Epidermal melanocyte (primary cell): Measurements from ENCODE around the gene LAMA2.

ENCODE experiments used
- DNase-seq: peaks from one replicate; pipeline ENCODE4 v3.0.0; 2011; ENCODE audit warnings: low spot score; ENCODE audit not compliant: insufficient read length

Gene LAMA2

DNA sequence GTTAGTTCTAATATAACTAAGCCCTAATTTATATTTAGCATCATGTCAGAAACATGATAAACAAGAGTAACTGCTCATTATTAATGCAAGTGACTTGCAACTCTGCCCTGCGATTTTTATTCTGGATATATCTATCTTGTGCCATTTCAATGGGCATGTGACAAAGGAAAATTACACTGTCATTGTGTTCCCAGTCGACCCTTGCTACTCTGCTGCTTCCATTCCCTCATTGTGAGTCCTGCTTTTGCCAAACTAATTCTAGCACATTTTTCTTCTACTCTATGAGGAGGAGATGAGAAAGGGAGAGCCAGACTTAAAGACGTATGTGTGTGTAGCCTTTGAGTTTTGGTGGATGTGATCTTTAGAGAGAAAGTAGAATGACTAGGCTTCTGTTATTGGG, 551.2 kb downstream of the LAMA2 start:
- DNase-seq: no peak

DNA sequence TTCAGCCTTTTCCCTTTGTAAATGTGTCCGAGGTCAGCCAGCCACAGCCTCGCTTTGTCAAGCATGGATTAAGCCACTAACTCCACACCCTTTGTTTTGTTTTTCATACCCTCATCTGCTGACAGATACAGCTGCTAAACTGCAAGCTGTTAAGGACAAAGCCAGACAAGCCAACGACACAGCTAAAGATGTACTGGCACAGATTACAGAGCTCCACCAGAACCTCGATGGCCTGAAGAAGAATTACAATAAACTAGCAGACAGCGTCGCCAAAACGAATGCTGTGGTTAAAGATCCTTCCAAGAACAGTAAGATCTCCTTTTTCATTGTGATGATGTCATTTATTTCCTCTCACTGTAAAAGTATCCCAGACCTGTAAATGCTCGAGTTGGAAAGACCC, 557.8 kb downstream of the LAMA2 start:
- no peak for DNase-seq

DNA sequence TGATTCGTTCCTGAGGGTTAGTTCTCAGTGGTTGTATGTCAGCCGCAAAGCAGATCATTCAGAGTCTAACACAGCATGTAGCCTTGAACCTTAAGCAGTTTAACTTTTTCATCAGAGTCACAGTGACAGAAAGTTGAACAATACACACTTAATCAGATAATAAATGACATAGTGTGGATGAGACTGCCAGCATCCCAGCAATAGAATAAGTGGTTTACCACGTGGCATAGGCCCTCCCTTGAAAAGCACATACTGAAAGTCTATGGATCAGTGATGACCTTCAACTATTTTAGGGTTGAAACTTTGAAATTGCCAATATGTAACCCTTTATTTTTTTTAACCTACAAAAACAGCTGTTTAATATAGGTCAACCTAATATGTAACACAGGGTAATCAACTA, 561.7 kb downstream of the LAMA2 start:
- DNase-seq: no peak

DNA sequence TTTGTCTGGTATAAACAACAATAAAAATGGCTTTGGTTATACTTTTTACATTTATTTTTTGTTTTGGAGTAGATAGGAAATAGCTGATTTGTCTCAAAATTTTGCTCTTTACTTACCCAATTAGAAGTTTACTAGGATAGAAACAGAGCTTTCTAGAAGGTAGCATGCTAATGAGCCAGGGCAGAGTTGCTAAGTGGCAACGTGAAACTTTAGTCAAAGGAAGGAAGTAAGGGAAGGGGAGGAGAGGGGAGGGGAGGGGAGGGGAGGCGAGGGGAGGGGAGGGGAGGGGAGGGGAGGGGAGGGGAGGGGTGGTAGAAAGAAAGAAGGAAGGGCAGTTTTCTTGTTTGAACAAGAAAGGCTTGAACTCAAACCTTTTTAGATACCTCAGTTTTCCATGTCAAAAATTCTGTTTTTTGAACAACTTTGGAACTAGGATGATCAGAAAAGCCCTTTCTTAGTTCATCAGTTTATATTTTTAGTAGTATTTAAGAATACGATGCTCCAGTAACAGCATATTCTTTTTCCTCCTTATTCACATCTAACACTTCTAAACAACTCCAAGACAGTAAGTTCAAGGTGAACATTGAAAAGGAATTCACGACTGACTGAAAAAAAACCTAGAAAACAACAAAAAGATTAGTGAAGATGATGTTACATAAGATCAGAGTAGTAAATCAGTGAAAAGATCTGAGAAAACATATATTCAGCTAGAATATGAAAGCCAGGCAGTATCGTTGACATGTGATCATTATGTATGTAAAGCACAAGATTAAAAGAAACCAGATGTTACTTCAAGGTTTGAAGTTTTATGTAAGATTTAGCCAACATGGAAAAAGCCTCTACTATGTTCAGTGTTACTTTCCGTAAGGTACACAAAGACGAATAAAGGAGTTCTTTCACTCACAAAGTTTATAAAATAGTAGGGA, 563.6 kb downstream of the LAMA2 start:
- DNase-seq: no peak

DNA sequence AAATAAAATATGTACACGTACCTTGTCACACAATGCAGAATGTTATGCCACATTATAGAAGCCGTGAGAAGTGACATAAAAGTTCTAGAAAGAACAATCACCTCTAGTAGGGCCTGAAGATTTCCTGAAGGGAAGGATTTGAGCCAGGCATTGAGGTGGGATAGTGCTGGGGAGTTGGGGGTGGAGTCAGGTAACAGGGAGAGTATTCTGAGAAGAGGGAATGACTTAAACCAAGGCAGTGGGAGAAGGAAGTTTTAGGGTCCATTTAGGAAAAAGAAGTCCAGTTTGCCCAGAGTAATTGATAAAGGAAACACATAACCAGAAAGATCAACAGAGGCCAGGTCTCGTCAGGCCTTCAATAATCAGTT, 564.2 kb downstream of the LAMA2 start:
- DNase-seq: no peak

DNA sequence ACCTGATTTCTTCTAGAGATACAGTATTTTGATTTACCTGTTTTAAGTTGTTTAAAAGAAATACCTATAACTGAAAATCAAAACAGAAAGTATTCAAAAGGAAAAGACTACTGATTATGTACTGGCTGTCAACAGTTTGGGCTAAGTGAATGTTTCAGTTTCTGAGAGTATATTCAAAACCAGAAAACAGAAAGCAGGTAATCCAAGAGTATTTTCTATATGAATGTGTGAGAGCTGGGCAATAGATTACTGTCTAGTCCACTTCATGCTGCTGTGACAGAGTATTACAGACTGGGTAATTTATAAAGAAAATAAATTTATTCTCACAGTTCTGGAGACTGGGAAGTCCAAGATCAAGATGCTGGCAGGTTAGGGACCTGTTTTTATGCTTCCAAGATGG, 566.0 kb downstream of the LAMA2 start:
- DNase-seq: no peak

DNA sequence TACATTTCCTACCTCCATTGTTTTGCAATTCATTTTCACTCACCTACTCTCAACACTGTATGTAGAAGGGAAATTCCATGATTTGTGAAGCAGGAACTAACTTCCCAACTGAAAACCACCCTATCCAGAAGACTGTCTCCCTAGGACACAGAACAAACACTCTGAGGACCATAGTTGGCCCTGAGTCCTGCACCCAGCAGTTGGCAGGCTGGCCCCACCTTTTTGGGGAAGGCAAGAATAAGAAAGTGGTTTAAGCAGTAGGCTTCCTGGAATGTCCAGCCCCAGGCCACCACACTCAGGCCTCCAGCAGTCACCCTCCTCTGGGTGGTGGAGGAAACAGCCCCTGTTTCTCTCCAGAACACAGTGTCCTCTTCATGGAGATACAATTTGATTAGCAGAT, 568.2 kb downstream of the LAMA2 start:
- DNase-seq: no peak

DNA sequence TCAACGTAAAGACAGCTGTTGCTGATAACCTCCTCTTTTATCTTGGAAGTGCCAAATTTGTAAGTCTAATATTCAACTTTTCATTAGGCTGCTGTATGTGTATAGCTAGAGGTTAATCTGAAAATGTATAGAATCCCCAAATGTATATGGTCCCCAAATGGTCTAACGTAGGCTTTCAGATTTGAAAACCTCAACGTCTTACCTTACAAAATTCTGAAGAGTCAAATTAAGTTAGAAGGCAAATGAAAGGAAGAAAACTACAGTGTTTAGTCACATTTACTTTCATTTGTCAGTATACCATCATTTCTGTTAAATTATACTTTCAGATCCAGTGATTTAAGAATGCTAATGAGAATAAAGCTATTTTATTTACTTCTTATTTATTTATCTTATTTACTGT, 570.1 kb downstream of the LAMA2 start:
- no peak for DNase-seq

DNA sequence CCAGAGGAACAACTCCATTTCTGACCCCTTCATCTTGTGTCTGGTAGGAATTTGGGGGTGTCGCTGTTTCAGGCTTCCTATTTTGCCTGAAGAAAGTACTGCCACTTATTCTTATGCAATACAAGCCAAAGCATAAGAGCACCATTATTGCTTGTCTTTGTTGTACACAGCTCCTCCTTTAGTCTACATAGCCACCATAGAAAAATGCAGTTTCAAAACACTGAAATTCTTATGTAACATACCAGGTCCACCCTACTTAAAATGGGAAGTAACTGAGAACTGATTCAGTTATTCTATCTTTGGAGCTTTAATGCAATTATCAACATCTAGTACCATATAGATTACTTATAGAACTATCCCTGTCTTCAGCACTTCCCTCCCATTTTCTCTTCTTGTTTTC, 571.5 kb downstream of the LAMA2 start:
- DNase-seq: no peak

DNA sequence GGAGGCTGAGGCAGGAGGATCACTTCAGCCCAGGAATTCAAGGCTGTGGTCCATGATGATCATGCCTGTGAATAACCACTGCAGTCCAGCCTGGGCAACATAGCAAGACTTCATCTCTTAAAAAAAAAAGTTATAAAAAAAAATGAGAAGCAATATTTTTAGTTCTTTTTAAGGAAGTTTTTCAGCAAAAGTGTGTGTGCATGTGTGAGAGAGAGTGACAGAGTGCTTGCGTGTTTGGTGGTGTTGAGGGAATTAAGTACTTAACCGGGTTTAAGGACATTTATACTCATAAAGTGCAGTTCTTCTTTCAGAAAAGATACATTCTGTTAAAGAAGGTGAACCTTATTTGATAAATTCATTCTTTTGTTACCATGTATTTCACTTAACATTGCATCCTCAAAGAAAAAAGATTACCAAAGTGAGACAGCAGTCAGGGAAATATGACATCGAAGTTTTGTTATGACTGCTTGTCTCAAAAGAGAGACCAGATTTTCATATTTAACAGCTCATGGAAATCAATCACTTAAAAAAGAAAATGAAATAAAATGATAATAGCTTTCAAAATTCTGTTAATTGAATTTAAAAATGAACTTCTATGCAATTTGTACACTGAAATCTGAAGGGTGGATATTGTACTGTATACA, 572.3 kb downstream of the LAMA2 start:
- DNase-seq: no peak

DNA sequence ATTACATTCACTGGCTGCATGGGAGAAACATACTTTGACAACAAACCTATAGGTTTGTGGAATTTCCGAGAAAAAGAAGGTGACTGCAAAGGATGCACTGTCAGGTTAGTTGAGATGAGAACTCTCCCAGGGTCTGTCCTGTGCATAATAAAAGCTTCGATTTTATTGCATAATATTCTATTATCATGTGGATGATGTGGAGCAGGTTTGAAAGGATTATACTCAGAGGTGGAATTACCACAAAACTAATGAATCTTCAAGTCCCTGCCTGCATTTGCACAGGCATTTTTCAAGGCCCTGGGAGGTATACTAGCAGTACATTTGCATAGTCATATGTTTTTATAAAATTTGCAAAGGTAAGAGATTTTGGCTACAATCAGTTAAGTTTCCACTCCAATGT, 577.3 kb downstream of the LAMA2 start:
- DNase-seq: no peak

DNA sequence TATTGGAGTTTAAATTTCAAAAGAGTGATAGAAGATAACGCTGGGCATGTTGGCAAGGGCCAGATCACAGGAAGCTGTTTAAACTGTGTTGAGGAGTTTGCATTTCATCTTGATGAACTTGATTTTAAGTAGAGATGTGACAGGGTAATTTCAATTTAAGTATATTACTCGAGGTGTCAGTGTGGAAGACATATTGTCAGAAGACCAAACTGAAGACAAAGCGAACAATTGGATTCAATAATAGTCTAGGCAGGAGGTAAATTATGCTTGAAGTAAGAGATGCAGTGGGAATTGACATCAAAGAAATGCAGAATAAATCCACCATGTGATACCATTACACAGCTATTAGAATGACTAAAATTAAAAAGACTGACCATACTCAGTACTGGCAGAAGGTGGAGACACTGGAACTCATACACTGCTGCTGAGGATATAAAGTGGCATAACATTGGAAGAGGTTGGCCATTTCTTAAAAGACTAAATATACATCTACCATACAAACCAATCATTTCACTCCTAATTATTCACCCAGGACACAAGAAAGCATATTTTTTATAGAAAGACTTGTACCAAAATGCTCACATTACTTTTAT, 586.2 kb downstream of the LAMA2 start:
- no peak for DNase-seq

DNA sequence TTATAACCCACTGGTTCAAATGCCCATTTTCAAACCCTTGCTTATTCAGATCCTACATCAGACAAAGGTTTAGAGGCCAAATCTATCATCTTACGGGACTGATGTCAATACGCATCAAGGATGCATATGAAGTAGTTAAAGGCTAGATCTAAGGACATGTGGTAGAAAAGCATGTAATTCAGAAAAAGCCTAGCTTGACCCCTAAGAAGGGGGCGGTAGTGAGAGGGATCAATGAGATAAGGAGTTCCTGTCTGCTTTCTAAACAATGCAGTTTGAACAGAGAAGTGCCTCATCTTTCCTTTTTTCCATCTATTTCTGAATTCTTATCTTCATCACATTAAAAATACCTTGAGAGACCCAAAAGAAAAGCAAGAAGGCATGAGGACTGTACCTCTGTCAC, 589.3 kb downstream of the LAMA2 start:
- no peak for DNase-seq

DNA sequence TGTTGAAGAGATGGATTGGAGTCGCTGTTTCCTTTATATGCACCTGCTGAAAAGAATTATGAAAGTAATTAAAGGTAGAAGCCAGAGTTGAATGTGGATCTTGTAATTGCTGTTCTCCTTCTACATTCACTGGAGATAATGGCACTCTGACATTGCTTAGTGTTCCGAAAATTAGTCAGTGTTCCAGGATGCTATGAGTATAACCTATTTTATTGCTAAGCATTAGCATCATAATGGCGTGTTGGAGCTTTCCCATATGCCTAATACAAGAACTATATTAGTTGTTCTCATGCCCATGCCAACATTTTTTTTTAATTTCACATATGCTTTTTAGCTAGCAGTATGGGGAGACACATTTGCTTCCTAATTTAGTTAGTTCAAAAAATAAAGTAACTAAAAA, 590.6 kb downstream of the LAMA2 start:
- no peak for DNase-seq

DNA sequence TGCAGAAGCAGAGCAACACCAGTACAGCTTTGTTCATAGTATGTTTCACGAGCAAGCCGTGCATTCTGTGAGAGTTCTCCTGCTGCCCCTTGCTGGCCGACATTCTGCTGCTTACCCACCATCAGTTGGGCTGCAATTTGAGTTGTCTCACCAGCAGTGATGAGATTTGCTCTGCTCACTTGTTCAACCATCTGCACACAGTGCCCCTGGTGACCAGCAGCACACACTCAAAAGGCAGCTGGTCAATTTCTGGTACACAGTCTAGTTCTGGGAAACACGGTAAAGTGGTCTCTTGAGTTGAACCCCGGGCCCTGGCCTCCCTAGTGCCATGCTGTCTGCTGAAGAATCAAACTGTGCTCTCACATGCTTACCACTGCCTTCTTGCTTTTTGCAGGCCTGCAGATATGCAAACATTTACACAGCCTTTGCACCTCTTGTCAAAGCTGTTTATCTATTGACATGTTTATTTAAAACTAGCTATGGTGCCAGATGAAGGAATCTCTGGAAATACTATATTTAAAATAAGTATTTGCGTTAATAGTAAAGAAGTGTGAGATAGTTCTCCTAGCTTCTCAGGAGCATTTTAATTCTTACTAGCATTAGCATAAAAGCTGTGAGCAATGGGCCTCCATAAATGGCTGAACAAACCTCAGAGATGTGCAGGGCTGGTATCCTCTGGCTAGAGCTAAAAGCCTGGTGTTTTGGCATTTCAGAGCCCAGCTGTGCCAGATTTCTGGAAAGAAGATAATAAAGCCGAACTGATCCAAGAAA, 592.7 kb downstream of the LAMA2 start:
- no peak for DNase-seq

DNA sequence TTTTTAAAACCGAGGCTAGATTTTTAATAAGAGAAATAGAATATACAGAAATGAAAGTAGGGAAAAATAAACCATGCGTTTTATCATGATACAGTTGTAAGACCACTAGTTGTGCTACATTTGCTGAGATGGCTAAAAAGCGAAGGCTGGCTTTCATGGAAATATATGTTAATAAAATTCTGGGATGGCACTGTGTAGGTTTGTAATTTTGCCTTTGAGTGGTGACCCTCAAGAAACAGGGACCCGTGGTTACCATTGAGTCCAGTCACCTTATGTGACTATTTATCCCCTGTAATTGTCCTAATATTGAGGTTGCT, 593.3 kb downstream of the LAMA2 start:
- no peak for DNase-seq

DNA sequence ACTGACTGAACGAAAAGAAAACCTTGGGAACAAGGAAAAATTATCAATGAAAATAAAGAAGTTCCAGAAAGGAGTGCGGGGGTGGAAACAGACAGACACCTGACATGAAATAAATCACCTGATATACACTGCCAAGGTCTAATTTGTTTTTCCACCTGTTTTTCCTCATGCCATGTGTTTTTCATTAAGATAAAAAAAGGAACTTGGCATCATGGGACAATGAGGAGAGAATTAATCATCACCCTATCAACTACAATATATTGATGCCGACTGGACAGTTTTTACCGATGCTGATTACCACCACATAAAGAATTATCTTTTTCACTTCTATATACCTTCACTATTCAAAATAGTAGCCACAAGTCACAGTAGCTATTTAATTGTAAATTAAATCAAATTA, 593.9 kb downstream of the LAMA2 start:
- no peak for DNase-seq

DNA sequence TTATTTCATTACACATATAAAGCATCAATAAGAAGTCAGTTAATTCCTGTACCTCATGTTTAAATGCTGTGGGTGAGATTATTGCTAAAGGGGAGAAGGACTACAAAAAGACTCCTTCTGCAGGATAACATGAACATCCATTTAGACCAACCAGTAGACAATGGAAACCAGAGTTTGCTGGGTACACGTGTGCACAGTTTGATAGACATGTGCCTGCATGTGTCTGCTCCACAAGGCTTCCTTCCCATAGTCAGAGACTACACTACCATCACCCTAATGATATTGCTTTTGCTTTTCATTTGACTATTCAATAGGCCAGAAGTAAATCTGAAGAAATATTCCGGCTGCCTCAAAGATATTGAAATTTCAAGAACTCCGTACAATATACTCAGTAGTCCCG, 595.4 kb downstream of the LAMA2 start:
- DNase-seq: no peak

DNA sequence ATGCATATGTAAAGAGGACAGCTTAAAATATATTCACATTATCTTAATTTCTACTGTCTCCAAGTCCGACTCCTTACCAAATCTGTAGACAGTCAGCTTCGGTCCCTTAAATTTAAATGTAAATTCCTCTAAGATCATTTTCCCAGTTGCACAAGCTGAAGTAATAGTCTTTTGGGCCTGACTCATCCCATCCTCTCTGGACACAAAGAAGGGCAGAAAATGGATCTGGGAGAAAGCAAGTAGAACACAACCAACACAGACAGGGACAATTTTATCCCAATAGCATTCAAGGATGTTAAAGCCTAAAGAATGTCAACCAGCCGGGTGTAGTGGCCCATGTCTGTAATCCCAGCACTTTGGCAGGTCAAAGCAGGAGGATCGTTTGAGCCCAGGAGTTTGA, 598.8 kb downstream of the LAMA2 start:
- DNase-seq: no peak

DNA sequence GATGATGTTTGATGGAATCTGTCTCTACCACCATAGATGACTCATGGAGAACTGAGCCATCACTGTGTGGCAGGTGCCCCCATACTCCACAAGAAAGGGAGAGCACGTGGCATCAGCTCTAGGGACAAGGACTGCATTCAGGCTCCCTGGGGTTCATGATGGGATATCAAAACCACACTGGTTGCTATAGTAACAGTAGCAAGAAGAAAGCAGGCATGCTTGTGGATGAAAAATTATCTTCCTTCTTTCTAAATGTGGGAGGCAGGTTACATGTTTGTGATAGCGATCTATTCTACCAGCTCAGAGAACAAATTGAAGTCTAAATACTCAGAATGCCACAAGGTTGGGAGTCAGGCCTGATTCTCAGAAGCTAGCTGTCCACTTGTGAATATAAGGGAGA, 602.8 kb downstream of the LAMA2 start:
- DNase-seq: no peak

DNA sequence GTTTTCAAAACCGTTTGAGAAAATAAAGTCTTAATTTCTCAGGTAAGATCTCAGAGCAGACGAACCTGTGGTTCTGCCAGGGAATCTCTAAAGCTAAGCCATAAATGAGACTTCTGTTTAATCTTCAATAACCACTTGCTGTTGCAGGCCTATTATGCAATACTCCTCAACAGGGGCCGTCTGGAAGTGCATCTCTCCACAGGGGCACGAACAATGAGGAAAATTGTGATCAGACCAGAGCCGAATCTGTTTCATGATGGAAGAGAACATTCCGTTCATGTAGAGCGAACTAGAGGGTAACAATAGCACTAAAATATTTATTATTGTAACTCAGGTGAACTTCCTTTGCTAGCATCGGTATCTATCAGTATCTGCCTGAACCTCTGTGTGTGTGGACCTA, 603.4 kb downstream of the LAMA2 start:
- DNase-seq: no peak

DNA sequence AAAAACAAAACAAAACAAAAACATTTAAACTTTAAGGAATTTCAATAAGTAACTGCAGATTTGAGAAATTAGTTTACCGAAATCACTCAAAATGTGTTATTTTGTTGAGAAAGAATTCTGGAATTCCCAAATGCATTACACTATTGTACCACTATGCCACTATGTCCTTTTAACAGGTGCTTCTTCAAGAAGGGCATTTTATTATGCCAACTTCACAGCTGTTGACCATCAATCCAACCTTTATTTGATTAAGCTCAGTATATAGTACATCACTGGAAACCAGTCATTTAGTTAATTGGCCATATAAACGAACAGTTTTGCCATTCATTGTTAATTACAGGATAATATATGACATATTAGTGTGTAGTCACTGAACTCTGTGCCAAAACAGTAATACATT, 605.4 kb downstream of the LAMA2 start:
- no peak for DNase-seq
